HTR-8/SVneo (cell line): ENCODE data around the gene FPR1.

Experiments used
- DNase-seq: peaks from one replicate; pipeline ENCODE4 v3.0.0; 2011; ENCODE audit warnings: low spot score, mixed read lengths; ENCODE audit not compliant: insufficient read length
- FAIRE-seq: peaks from 2 replicates; lab custom pipeline; 2011; peaks lifted over from hg19 to GRCh38; lab: Jason Lieb, UNC

FPR1 gene

GRCh38 chr19:51751655-51752054 lies at the start of gene FPR1:
Gene FPR1 (minus strand): TSS chr19:51751878. CDS start chr19:51746994, 4,884 bp downstream.
- FAIRE-seq: no peak

DNA sequence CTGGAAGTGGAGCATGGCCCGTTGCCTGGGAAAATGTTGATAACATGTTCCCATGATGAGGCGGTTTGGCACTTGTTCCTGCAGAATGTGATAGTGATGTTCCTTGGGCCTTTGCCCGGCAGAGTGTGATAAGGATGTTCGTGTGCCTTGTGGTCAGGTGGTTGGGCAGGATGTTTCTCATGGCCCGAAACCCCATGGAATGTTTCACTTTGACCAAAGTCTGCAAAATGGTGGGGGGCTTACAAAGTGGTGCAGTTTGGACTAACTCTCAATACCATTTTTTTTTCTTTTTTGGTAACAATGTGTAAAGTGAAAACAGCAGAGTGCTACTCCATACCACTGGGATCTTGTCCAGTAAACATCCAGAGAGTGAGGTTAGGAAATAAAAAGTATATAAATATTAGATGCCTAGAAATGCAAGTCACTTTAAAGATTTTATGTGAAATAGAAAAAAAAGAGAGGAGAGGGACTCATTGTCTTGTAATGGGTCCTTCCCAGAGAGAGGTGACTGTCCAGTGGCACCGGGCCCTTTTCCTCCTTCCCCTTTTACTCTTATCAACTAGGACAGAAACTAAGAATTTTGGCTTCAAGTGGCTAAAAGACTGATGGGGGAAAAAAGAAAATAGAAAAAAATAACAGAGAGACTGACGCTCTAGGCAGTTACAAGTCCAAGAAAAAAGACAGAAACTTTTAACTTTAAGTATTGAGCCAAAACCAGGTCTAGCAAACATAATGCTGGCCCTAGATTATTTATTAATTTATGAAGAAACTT lies 49.0 kb upstream of the FPR1 start:
- DNase-seq (no peak), FAIRE-seq (no peak)

More at GRCh38 chr19:51751655-51752054, at the start of gene FPR1:
- no peak for DNase-seq

GRCh38 chr19:51799774-51800472 lies 48.2 kb upstream of the FPR1 start:
- FAIRE-seq: no peak

DNA sequence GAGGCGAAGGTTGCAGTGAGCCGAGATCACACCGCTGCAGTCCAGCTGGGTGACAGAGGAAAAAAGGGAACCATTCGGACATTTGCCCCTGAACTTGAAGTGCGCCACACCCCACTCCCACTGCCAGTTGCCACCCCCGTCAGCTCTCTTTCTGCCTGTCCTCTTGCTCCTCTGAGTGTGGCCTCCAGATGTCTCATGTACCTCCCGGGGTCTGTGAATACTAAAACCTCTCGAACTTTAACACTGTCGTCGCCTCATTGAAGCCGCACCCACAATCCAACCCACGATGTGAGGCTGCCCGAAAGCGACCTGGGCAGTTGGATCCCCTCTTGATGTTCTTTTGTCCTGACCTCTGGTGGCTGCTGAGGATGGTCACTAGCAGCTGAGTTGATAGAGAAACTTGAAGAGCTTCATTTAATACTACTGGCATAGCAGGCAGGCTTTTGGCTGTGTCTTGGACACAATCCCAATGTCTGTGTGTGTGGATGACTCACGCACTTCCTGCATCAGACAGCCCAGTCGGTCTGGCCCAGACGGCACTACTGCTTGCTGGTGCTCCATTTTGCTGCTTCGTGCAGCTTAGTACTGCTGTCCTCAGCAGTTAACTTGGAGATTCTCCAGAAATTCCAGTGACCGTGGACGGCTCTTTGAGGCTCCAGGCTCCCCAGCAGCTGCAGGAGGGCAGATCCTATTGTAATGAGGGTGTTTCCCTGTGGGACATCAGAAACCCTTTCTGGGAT lies 47.5 kb upstream of the FPR1 start:
- FAIRE-seq: peak; percentile 95
- peak; percentile 86 for DNase-seq

More at GRCh38 chr19:51799774-51800472, 48.2 kb upstream of the FPR1 start:
- DNase-seq: no peak

- no peak for FAIRE-seq
- no peak for DNase-seq
These were observed 46.4 kb upstream of the FPR1 start for GRCh38 chr19:51798062-51798461.

- no peak for DNase-seq
- FAIRE-seq: no peak
These were observed 45.8 kb upstream of the FPR1 start for GRCh38 chr19:51797480-51797879.

DNA sequence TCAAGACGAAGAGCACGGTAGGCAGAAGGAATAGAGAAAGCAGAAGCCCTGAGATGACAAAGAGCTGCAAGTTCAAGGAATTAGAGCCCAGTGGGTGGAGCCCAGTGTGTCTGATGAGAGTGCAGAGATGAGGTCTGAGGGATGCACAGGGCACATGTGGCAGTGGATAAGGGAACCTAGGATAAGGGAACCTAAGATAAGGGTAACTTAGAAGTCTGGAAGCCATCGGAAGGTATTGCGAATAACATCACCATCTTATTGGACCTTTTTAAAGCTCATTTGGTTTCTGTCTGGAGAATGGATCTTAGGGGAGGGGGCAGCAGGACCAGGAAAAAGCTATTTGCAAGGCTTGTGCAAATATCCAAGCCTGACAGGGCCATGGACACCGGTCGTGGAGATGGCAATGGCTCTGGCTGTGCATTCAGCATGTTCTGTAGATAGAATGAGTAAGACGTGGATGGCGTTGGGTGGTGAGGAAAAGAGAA lies 44.6 kb upstream of the FPR1 start:
- FAIRE-seq: no peak

DNA sequence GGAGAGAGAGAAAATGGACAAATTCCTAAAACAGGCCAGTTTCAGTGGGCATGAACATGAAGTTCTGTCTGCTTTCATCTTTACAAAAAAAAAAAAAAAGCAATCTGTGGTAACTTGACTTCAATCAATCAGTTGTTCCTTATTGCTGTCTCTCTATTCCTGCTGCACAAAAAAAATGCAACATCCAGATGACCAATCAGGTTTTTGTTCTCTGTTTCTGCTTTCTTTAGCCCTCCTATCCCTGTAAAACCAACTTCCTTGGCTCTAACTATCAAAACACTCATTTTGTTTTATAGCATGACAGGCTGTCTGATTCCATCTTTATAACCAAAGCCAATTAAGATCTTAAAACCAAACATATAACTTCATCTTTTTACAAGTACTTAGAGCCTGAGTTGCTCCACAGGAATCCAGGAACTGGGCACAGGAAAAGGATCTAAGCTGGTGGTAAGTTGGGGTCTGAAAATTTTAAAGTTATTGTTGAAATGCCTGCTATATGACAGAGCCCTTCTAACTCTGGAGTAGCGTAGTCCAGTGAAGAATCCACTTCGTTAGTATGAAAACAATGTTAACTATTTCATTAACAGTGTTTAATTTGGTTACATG lies 43.3 kb upstream of the FPR1 start, which contains the start of gene FPR3:
FPR3 (plus strand) TSS at position 273 of the 606 bp plus-strand sequence. CDS start 28,592 bp downstream, outside the sequence.
- DNase-seq: no peak
- no peak for FAIRE-seq

More for the DNA sequence above, 44.6 kb upstream of the FPR1 start:
- DNase-seq: no peak

GRCh38 chr19:51793994-51794393 lies 42.3 kb upstream of the FPR1 start:
- DNase-seq (no peak), FAIRE-seq (no peak)

- DNase-seq: no peak
- FAIRE-seq: no peak
These were observed 41.3 kb upstream of the FPR1 start for GRCh38 chr19:51792932-51793331.

- DNase-seq (no peak), FAIRE-seq (no peak)
These were observed 37.5 kb upstream of the FPR1 start for GRCh38 chr19:51789061-51789795.

- DNase-seq (no peak), FAIRE-seq (no peak)
These were observed 36.4 kb upstream of the FPR1 start for GRCh38 chr19:51788029-51788428.

DNA sequence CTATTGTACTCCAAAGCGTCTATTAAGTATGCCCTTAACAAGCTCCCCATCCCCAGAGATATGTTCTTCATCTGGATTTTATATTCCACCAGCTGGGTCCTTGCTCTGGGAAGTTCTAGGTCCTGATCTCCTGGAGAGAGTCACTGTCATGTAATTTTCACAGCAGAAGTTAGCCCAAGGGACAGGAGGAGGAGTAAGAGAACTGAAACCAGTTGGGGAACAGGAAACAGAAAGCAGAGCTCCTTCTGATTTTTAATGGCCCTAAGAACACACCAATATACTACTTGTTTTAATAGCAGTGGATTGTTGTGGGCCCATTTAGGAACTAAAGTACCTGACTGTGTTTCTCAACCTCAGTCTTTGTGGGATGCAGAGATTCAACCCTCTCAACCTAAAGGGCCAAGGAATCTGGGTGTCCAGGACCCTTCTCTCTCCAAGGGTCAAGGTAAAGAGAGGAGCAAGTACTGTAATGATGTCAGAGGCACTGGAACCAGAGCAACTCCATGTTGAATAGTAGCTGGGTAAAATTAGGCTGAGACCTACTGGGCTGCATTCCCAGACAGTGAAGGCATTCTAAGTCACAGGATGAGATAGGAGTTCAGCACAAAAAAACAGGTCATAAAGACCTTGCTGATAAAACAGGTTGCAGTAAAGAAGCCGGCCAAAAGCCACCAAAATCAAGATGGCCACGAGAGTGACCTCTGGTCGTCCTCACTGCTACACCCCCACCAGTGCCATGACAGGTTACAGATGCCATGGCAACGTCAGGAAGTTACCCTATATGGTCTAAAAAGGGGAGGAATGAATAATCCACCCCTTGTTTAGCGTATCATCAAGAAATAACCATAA lies 35.2 kb upstream of the FPR1 start:
- no peak for FAIRE-seq
- no peak for DNase-seq

GRCh38 chr19:51784922-51785690 lies 33.4 kb upstream of the FPR1 start:
- FAIRE-seq: no peak
- DNase-seq: no peak

DNA sequence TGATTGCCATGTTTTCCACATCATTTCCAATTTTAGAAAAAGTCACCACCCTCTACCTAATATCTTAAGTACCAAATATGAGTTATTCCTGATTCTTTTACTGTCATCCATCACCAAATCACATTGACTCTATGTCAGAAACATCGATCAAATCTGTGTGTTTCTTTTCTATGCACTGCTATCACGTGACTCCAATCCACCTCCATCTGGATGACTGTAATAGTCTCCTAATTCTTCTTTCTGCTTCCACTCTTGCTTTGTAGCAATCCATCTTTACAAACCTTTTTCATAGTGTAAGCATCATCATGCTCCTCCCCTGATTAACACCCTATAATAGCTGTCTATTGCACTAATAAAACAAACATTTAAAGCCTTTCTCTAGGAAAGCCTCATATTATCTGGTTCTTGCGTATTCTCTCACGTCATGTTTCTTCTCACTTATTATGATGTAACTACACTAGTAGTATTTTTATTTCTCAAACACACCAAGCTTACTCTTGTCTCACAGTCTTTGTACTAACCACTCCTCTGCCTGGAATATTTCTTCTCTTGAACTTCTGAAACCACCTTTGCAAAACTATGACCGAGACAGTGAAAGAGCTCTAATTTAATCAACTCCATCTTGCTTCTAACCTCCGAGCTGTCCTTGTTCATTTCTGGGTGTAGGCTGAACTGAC lies 32.6 kb upstream of the FPR1 start:
- FAIRE-seq: no peak
- DNase-seq: no peak

GRCh38 chr19:51783372-51783771 lies 31.7 kb upstream of the FPR1 start:
- no peak for DNase-seq
- no peak for FAIRE-seq

GRCh38 chr19:51781999-51782398 lies 30.3 kb upstream of the FPR1 start:
- FAIRE-seq (no peak), DNase-seq (no peak)
